ENCODE measurements around the gene CD3G.

GRCh38 chr11:118295199-118295598, 48.9 kb upstream of the CD3G start:
- no peak for TF ChIP-seq CTCF (IDR thresholded peaks at IDR 0.05; ENCODE audit: low read length)
- TF ChIP-seq EZH2phosphoT487 (IDR thresholded peaks at IDR 0.05; ENCODE audit: low read length), result no peak
- no peak for TF ChIP-seq EZH2 (optimal IDR thresholded peaks at IDR 0.05; ENCODE audit: low read depth, low read length)
